ENCODE results near the gene ALDH2. TPM values are rescaled to one million over a fixed set of nuclear protein-coding genes. Genes with fewer than 3 reads are reported as not detected.

The ALDH2 gene
- polyA plus RNA-seq, 1 of the 3 experiments (the other 2 are of a cell fraction) = 67.5 TPM

- H3K27me3 ChIP-seq (ENCODE audit: insufficient read depth) = no peaks in the 10 kb centered on the region
- no peak overlapping the region for H3K27ac ChIP-seq (ENCODE audit: low read depth in 2 of 2, low read length in 1 of 2)
- TF ChIP-seq RAD21 (IDR thresholded peaks at IDR 0.05; ENCODE audit: low read length) (peak; percentile 61), MAX (IDR thresholded peaks at IDR 0.05; ENCODE audit: low read depth) (no peak), SMC3 (IDR thresholded peaks at IDR 0.05; ENCODE audit: low read depth, low read length) (peak; percentile 27; the same call in 1 of the 2 replicates)
- no peak overlapping the region for H2AFZ ChIP-seq (ENCODE audit: low read depth)
- ChIA-PET POLR2A (no interaction called here), CTCF (interaction anchor here (0.7 to 1.4 kb wide), 5 partner anchors 20 to 42 kb away, joined by 3 to 6 read pairs (median 3); no protein-coding TSS in a partner anchor)
- H3K9me2 ChIP-seq = no peaks in the 10 kb centered on the region
- WGBS (ENCODE audit: low lambda C conversion rate) = 70% methylated on average over 8 of the region's 8 CpGs
- no peak overlapping the region for H3K9ac ChIP-seq
- no peak overlapping the region for H3K4me2 ChIP-seq
- no peaks in the 10 kb centered on the region for H3K4me1 ChIP-seq (ENCODE audit: control insufficient read depth in 1 of 2, insufficient read depth in 2 of 2, low read depth in 1 of 2, low read length in 1 of 2)
- no peaks in the 10 kb centered on the region for H3K9me3 ChIP-seq
- no peak overlapping the region for H3K4me3 ChIP-seq (ENCODE audit: low read depth in 2 of 2, low read length in 1 of 2)
- peak; percentile 48 for DNase-seq
- H3K36me3 ChIP-seq (replicated peaks in 1 of 2; ENCODE audit: control insufficient read depth in 1 of 2, insufficient read depth in 2 of 2, low read length in 1 of 2) = peaks cover 12 to 14% of the 10 kb centered on the region in 2 experiments
- H3K79me2 ChIP-seq (ENCODE audit: insufficient read depth) = no peaks in the 10 kb centered on the region
- H3F3A ChIP-seq (replicated peaks; ENCODE audit: insufficient read depth) = peaks cover 3% of the 10 kb centered on the region
- no peaks in the 10 kb centered on the region for H4K20me1 ChIP-seq (ENCODE audit: insufficient read depth)
Measured at GRCh38 chr12:111788178-111788654, 21.5 kb downstream of the ALDH2 start.

GRCh38 chr12:111789779-111790178, 23.0 kb downstream of the ALDH2 start:
- Histone ChIP-seq H3K4me1 (ENCODE audit: control insufficient read depth in 1 of 2, insufficient read depth in 2 of 2, low read depth in 1 of 2, low read length in 1 of 2) (no peaks in the 10 kb centered on the region), H3K4me3 (ENCODE audit: low read depth in 2 of 2, low read length in 1 of 2) (no peak overlapping the region), H2AFZ (ENCODE audit: low read depth) (no peak overlapping the region), H3K4me2 (no peak overlapping the region), H3K27ac (ENCODE audit: low read depth in 2 of 2, low read length in 1 of 2) (no peak overlapping the region), H3K9ac (no peak overlapping the region), H3K79me2 (ENCODE audit: insufficient read depth) (no peaks in the 10 kb centered on the region), H3K9me2 (no peaks in the 10 kb centered on the region), H4K20me1 (ENCODE audit: insufficient read depth) (no peaks in the 10 kb centered on the region), H3K9me3 (no peaks in the 10 kb centered on the region), H3K36me3 (replicated peaks in 1 of 2; ENCODE audit: control insufficient read depth in 1 of 2, insufficient read depth in 2 of 2, low read length in 1 of 2) (peaks cover 12 to 13% of the 10 kb centered on the region in 2 experiments), H3K27me3 (ENCODE audit: insufficient read depth) (no peaks in the 10 kb centered on the region), H3F3A (replicated peaks; ENCODE audit: insufficient read depth) (peaks cover 3% of the 10 kb centered on the region)
- ChIA-PET CTCF (no interaction called here), POLR2A (interaction anchor here (0.6 kb wide), 1 partner anchor 35 kb away, joined by 4 read pairs; no protein-coding TSS in a partner anchor)
- TF ChIP-seq ZBTB33 (IDR thresholded peaks at IDR 0.05; ENCODE audit: borderline replicate concordance, low read depth) = no peak
- no peak for TF ChIP-seq EZH2phosphoT487 (IDR thresholded peaks at IDR 0.05; ENCODE audit: borderline replicate concordance, low read depth)
- TF ChIP-seq, protein P1, sequence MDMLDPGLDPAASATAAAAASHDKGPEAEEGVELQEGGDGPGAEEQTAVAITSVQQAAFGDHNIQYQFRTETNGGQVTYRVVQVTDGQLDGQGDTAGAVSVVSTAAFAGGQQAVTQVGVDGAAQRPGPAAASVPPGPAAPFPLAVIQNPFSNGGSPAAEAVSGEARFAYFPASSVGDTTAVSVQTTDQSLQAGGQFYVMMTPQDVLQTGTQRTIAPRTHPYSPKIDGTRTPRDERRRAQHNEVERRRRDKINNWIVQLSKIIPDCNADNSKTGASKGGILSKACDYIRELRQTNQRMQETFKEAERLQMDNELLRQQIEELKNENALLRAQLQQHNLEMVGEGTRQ (IDR thresholded peaks at IDR 0.05; ENCODE audit: borderline replicate concordance, low read depth, low read length) = no peak
- TF ChIP-seq MAX (IDR thresholded peaks at IDR 0.05; ENCODE audit: low read depth) = no peak
- no peak for TF ChIP-seq RAD21 (IDR thresholded peaks at IDR 0.05; ENCODE audit: low read length)
- no peak for TF ChIP-seq CHD2 (IDR thresholded peaks at IDR 0.05; ENCODE audit: low read length, partially characterized antibody)
- no peak for TF ChIP-seq TEAD4 (IDR thresholded peaks at IDR 0.05; ENCODE audit: borderline replicate concordance, insufficient read depth)
- TF ChIP-seq ELF1 (IDR thresholded peaks at IDR 0.05) = no peak
- no peak for TF ChIP-seq IRF3 (IDR thresholded peaks at IDR 0.05; ENCODE audit: low read depth, low read length)
- WGBS (ENCODE audit: low lambda C conversion rate) = 95% methylated on average over 8 of the region's 11 CpGs
- DNase-seq = no peak
